ENCODE results near the gene ABHD6.

Gene ABHD6

DNA sequence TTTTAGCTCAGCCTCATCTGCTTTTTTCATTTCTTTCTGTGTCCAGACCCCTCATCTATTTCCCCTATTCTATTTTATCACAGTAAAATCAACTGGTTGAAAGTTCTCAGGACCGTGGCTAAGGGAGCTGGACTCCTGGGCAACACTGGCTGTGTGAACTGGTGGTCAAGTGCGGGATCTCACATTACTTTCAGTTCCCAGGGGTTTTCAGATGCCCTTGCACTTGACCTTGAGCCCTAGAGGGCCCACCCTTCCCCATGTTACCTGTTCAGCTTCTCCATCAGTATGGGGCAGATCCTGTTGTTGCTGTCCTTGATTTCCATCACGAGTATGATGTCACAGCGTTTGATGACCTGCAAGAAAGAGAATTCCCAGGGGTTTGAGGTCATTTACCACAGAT lies 29.6 kb upstream of the ABHD6 start:
- no peak overlapping the region for H3K4me3 ChIP-seq (ENCODE audit: low read length)
- H3K4me1 ChIP-seq (ENCODE audit: low read length): no peaks in the 10 kb centered on the region
- no peak overlapping the region for H3K4me2 ChIP-seq (ENCODE audit: low read depth, low read length)
- H2AFZ ChIP-seq (ENCODE audit: low read length): no peak overlapping the region
- H3K9me2 ChIP-seq (replicated peaks; ENCODE audit: insufficient read depth, low read length): no peaks in the 10 kb centered on the region
- no peak overlapping the region for H3K9ac ChIP-seq (ENCODE audit: low read length)
- no peaks in the 10 kb centered on the region for H3F3A ChIP-seq (ENCODE audit: insufficient read depth, low read length)
- no peak for DNase-seq
- H3K79me2 ChIP-seq (ENCODE audit: low read length): no peaks in the 10 kb centered on the region
- TF ChIP-seq, protein P1, sequence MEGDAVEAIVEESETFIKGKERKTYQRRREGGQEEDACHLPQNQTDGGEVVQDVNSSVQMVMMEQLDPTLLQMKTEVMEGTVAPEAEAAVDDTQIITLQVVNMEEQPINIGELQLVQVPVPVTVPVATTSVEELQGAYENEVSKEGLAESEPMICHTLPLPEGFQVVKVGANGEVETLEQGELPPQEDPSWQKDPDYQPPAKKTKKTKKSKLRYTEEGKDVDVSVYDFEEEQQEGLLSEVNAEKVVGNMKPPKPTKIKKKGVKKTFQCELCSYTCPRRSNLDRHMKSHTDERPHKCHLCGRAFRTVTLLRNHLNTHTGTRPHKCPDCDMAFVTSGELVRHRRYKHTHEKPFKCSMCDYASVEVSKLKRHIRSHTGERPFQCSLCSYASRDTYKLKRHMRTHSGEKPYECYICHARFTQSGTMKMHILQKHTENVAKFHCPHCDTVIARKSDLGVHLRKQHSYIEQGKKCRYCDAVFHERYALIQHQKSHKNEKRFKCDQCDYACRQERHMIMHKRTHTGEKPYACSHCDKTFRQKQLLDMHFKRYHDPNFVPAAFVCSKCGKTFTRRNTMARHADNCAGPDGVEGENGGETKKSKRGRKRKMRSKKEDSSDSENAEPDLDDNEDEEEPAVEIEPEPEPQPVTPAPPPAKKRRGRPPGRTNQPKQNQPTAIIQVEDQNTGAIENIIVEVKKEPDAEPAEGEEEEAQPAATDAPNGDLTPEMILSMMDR (IDR thresholded peaks at IDR 0.05; ENCODE audit: low read length): no peak
- TF ChIP-seq EZH2 (optimal IDR thresholded peaks at IDR 0.05; ENCODE audit: low read depth, low read length) (no peak), EZH2phosphoT487 (IDR thresholded peaks at IDR 0.05; ENCODE audit: low read length) (no peak)
- no peaks in the 10 kb centered on the region for H3K36me3 ChIP-seq (replicated peaks; ENCODE audit: insufficient read depth, low read length)
- H3K27me3 ChIP-seq (replicated peaks; ENCODE audit: insufficient read depth, low read length): no peaks in the 10 kb centered on the region
- H3K9me3 ChIP-seq (replicated peaks; ENCODE audit: insufficient read depth, low read length): no peaks in the 10 kb centered on the region
- H4K20me1 ChIP-seq (ENCODE audit: insufficient read depth, low read length): no peaks in the 10 kb centered on the region
- no peak overlapping the region for H3K27ac ChIP-seq (ENCODE audit: low read length)

DNA sequence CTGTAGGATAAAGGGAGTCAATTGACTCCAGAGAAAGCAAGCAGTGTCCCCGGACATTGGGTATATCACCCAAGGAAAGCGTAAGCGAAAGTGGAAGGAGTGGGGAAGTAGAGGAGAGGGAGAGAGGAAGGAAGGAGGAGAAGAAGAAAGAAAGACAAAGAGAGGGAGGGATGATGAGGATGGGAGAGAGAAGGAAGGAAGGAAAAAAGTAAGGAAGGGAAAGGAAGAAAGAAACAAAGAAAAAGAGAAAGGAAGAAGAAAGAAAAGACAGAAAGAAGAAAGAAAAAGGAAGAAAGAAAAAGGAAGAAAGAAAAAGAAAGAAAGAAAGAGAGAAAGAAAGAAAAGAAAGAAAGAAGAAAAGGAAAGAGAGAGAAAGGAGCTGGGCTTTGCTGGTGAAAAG lies 27.7 kb upstream of the ABHD6 start:
- Histone ChIP-seq H3K27me3 (replicated peaks; ENCODE audit: insufficient read depth, low read length) (no peaks in the 10 kb centered on the region), H3K27ac (ENCODE audit: low read length) (no peak overlapping the region), H3K4me1 (ENCODE audit: low read length) (peaks cover 10% of the 10 kb centered on the region), H3K9me3 (replicated peaks; ENCODE audit: insufficient read depth, low read length) (no peaks in the 10 kb centered on the region), H3K9me2 (replicated peaks; ENCODE audit: insufficient read depth, low read length) (no peaks in the 10 kb centered on the region), H3K4me3 (ENCODE audit: low read length) (no peak overlapping the region), H3F3A (ENCODE audit: insufficient read depth, low read length) (peaks cover 9% of the 10 kb centered on the region), H3K36me3 (replicated peaks; ENCODE audit: insufficient read depth, low read length) (no peaks in the 10 kb centered on the region), H3K4me2 (ENCODE audit: low read depth, low read length) (no peak overlapping the region), H4K20me1 (ENCODE audit: insufficient read depth, low read length) (no peaks in the 10 kb centered on the region), H3K9ac (ENCODE audit: low read length) (no peak overlapping the region), H3K79me2 (ENCODE audit: low read length) (no peaks in the 10 kb centered on the region), H2AFZ (ENCODE audit: low read length) (no peak overlapping the region)
- TF ChIP-seq EZH2phosphoT487 (IDR thresholded peaks at IDR 0.05; ENCODE audit: low read length) (no peak), EZH2 (optimal IDR thresholded peaks at IDR 0.05; ENCODE audit: low read depth, low read length) (no peak)
- TF ChIP-seq, protein P1 (IDR thresholded peaks at IDR 0.05; ENCODE audit: low read length): no peak
- DNase-seq: no peak

DNA sequence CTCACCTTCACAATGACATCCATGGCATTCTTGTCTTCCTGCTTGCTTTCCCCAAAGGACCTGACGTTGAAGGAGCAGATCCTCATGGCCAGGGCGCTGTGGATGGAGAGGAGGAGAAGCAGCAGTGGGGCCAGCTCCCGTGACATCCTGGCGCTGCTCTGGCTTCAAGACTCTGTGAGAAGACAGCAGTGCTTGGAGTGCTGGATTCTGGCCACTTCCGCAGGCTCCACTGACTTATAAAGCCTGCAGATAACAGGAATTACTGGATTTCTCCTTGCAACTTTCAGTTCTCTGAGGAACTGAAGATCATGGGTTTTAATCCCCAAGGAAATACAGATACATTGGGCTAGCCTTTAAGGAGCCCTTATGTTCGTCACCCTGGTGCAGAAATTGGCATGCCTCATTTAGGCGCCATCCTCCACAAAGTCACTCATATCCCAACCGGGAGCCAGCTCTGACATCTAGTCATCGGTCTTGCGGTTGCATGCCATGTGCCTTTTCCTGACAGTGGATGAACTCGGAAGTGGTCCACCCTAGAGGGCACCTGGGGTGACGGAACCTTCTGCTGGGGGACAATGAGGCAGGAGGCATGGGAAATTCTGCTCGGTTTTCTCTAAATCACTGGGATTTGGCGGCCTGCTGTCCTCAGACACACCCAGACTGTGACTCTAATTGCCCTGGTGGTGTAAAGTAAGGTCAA lies 26.7 kb upstream of the ABHD6 start, which contains the start of gene DNASE1L3:
Gene DNASE1L3 (minus strand): TSS at position 212 of the 700 bp plus-strand sequence. CDS start 66 bp downstream, at position 146.
- peaks cover 19% of the 10 kb centered on the region for H3K4me1 ChIP-seq (ENCODE audit: low read length)
- H3F3A ChIP-seq (ENCODE audit: insufficient read depth, low read length): peaks cover 13% of the 10 kb centered on the region
- no peak within 1 kb of the TSS for H3K9ac ChIP-seq (ENCODE audit: low read length)
- no peaks in the 10 kb centered on the region for H3K36me3 ChIP-seq (replicated peaks; ENCODE audit: insufficient read depth, low read length)
- no peaks in the 10 kb centered on the region for H3K79me2 ChIP-seq (ENCODE audit: low read length)
- H3K27me3 ChIP-seq (replicated peaks; ENCODE audit: insufficient read depth, low read length): no peaks in the 10 kb centered on the region
- H3K4me3 ChIP-seq (ENCODE audit: low read length): no peak within 1 kb of the TSS
- no peak within 1 kb of the TSS for H3K27ac ChIP-seq (ENCODE audit: low read length)
- TF ChIP-seq, protein P1 (IDR thresholded peaks at IDR 0.05; ENCODE audit: low read length): no peak
- no peak for TF ChIP-seq EZH2phosphoT487 (IDR thresholded peaks at IDR 0.05; ENCODE audit: low read length)
- TF ChIP-seq EZH2 (optimal IDR thresholded peaks at IDR 0.05; ENCODE audit: low read depth, low read length): no peak
- H3K9me2 ChIP-seq (replicated peaks; ENCODE audit: insufficient read depth, low read length): no peaks in the 10 kb centered on the region
- no peak for DNase-seq
- H3K4me2 ChIP-seq (ENCODE audit: low read depth, low read length): no peak within 1 kb of the TSS
- no peaks in the 10 kb centered on the region for H3K9me3 ChIP-seq (replicated peaks; ENCODE audit: insufficient read depth, low read length)
- H2AFZ ChIP-seq (ENCODE audit: low read length): no peak within 1 kb of the TSS
- H4K20me1 ChIP-seq (ENCODE audit: insufficient read depth, low read length): no peaks in the 10 kb centered on the region

Measured in MM.1S (cell line).